ENCODE measurements around the gene PHC2.

The PHC2 gene

DNA sequence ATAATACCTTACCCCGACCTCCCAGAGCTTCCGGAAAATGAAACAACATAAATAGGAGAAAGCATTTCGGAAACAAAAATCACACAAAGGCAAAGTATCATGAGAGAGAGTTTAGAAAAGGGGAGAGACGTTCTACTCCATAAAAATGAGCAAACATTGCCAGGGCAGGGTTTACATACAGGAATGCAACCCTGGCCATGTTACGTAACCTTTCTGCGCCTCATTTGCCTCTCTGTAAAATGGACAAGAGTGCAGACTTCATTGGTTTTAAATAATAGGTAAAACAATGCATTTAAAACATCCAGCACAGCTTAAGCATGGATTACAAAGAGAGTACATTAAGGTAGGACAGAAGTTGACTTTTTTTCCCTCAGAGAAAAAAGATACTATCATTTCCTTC lies 45.6 kb downstream of the PHC2 start:
- Histone ChIP-seq H3K4me3 (ENCODE audit: low read length in 2 of 2) (no peak overlapping the region), H3K27ac (ENCODE audit: low read length) (no peak overlapping the region), H3K36me3 (ENCODE audit: control insufficient read depth in 2 of 2, insufficient read depth in 2 of 2, low read length in 2 of 2) (no peaks in the 10 kb centered on the region), H3K27me3 (ENCODE audit: control insufficient read depth in 1 of 2, insufficient read depth in 2 of 2, low read length in 2 of 2) (no peaks in the 10 kb centered on the region), H3K9ac (ENCODE audit: low read length in 2 of 2) (no peak overlapping the region), H3K9me3 (ENCODE audit: control insufficient read depth in 2 of 2, low read length in 2 of 2) (no peaks in the 10 kb centered on the region), H3K4me1 (ENCODE audit: control insufficient read depth, insufficient read depth, low read length) (peaks cover 24% of the 10 kb centered on the region)

DNA sequence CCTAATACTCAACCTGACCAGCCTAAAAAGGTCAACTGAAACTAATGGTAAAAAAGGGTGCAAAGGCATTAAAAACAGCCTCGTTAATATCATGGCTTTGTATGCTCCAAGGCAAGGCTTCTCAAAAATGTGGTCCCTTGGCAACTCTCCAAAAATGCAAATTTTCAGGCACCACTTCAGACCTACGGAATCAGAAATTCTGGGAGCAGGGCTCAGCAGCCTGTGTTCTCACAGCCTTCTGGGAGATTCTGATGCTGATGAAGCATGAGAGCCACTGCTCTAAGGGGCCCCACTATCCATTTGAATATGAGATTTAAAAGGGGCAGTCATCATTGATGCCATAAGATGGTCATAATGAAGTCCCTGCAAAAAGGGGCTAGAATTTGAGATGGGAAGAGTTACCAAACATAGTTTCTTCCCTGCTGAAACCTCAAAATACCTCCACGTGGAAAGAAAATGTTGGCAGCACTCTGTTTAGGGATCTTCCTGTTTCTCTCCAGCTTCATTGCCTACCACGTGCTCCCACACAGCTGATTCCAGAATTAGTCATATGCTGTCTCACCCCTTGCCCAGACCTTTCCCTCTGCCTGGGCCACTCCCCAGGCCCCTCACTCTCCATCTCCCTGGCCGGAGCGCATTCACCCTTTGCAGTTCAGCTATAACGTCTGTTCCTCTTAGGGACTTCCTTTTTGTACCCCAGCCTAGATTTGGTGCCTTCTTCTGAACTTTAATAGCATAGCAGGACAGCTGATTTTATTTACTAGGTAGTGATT lies 46.7 kb downstream of the PHC2 start:
- Histone ChIP-seq H3K9me3 (ENCODE audit: control insufficient read depth in 2 of 2, low read length in 2 of 2) (no peaks in the 10 kb centered on the region), H3K27ac (ENCODE audit: low read length) (no peak overlapping the region), H3K4me1 (ENCODE audit: control insufficient read depth, insufficient read depth, low read length) (peaks cover 14% of the 10 kb centered on the region), H3K4me3 (ENCODE audit: low read length in 2 of 2) (no peak overlapping the region), H3K27me3 (ENCODE audit: control insufficient read depth in 1 of 2, insufficient read depth in 2 of 2, low read length in 2 of 2) (no peaks in the 10 kb centered on the region), H3K9ac (ENCODE audit: low read length in 2 of 2) (no peak overlapping the region), H3K36me3 (ENCODE audit: control insufficient read depth in 2 of 2, insufficient read depth in 2 of 2, low read length in 2 of 2) (no peaks in the 10 kb centered on the region)

DNA sequence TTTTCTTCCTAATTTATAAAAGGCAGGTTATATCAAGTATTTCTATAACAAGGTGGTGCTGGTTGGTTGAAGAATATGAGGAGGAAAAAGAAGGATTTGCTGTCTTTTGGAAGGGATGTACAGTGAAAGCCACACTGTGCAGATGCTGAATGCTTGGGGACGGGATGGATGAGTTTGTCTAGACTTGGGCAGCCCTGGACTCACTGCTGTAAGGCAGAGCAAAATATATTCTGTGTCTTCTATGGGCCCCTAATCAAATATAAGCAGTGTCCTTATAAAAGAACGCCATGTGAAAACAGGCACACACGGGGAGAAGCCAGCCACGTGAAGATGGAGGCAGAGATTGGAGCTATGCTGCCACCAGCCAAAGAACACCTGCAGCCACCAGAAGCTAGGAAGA lies 47.4 kb downstream of the PHC2 start:
- no peaks in the 10 kb centered on the region for H3K27me3 ChIP-seq (ENCODE audit: control insufficient read depth in 1 of 2, insufficient read depth in 2 of 2, low read length in 2 of 2)
- H3K9ac ChIP-seq (ENCODE audit: low read length in 2 of 2) = no peak overlapping the region
- peaks cover 12% of the 10 kb centered on the region for H3K4me1 ChIP-seq (ENCODE audit: control insufficient read depth, insufficient read depth, low read length)
- H3K36me3 ChIP-seq (ENCODE audit: control insufficient read depth in 2 of 2, insufficient read depth in 2 of 2, low read length in 2 of 2) = no peaks in the 10 kb centered on the region
- no peak overlapping the region for H3K27ac ChIP-seq (ENCODE audit: low read length)
- H3K4me3 ChIP-seq (ENCODE audit: low read length in 2 of 2) = no peak overlapping the region
- no peaks in the 10 kb centered on the region for H3K9me3 ChIP-seq (ENCODE audit: control insufficient read depth in 2 of 2, low read length in 2 of 2)

DNA sequence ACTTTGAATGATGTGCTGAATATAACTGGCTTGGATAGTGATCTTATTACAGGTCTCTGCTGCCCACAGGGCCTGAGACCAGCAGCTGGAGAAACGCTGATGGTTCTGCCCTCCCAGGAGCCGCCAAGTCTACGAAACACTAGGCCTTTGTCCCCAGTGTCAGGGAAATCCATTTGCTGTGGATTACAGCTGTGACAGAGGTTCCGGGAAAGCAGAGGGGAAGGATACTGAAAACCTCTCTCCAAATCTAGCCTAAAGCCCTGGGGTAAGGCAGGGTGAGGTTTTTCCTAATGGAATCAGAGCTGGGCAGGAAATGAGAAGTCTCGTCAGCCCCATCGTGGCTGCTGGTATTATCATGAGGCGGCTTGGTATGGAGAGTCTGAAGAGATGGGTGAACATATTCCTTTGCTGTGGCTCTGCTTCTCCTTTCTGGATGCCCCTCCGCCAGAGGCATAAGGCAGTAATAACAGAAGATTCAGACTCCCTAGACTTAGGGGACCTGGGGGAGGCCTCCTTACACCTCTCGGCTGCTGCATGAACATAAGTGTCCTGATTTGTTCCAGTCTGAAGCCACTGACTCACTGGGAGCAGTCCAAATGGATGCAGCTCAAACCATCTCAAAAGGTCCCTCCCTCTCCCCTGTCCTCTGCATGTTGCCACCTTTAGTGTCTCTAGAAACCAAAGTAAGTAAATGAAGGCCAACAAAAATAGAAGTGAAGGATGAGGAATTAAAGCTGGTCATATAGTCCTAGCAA lies 48.1 kb downstream of the PHC2 start:
- H3K9ac ChIP-seq (ENCODE audit: low read length in 2 of 2) = no peak overlapping the region
- no peak overlapping the region for H3K4me3 ChIP-seq (ENCODE audit: low read length in 2 of 2)

DNA sequence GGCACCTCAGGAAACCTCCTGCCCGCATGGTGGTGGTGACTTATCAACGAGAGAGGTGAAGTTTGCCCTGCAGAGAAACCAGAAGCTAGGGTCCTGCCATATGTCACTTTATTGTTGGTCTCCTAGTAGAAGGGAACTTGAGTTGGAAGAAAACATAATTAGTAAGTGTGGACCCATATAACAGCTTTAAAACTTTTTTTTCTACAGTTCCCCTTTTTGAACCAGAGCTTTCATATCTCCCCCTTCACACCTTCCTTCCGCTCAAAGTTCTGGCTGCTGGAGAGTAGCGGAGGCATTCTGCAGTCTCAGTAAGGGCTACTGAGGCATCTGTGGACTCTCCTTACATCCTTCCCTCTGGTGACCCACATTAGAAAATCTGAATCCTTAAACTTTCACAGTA lies 48.9 kb downstream of the PHC2 start:
- H3K36me3 ChIP-seq (ENCODE audit: control insufficient read depth in 2 of 2, insufficient read depth in 2 of 2, low read length in 2 of 2) = no peaks in the 10 kb centered on the region
- no peak overlapping the region for H3K9ac ChIP-seq (ENCODE audit: low read length in 2 of 2)
- no peaks in the 10 kb centered on the region for H3K27me3 ChIP-seq (ENCODE audit: control insufficient read depth in 1 of 2, insufficient read depth in 2 of 2, low read length in 2 of 2)
- no peak overlapping the region for H3K27ac ChIP-seq (ENCODE audit: low read length)
- H3K4me1 ChIP-seq (ENCODE audit: control insufficient read depth, insufficient read depth, low read length) = peaks cover 12% of the 10 kb centered on the region
- H3K4me3 ChIP-seq (ENCODE audit: low read length in 2 of 2) = no peak overlapping the region
- H3K9me3 ChIP-seq (ENCODE audit: control insufficient read depth in 2 of 2, low read length in 2 of 2) = no peaks in the 10 kb centered on the region

More for the DNA sequence above, 48.1 kb downstream of the PHC2 start:
- Histone ChIP-seq H3K27ac (ENCODE audit: low read length) (no peak overlapping the region), H3K9me3 (ENCODE audit: control insufficient read depth in 2 of 2, low read length in 2 of 2) (no peaks in the 10 kb centered on the region), H3K27me3 (ENCODE audit: control insufficient read depth in 1 of 2, insufficient read depth in 2 of 2, low read length in 2 of 2) (no peaks in the 10 kb centered on the region), H3K36me3 (ENCODE audit: control insufficient read depth in 2 of 2, insufficient read depth in 2 of 2, low read length in 2 of 2) (no peaks in the 10 kb centered on the region), H3K4me1 (ENCODE audit: control insufficient read depth, insufficient read depth, low read length) (peaks cover 12% of the 10 kb centered on the region)

DNA sequence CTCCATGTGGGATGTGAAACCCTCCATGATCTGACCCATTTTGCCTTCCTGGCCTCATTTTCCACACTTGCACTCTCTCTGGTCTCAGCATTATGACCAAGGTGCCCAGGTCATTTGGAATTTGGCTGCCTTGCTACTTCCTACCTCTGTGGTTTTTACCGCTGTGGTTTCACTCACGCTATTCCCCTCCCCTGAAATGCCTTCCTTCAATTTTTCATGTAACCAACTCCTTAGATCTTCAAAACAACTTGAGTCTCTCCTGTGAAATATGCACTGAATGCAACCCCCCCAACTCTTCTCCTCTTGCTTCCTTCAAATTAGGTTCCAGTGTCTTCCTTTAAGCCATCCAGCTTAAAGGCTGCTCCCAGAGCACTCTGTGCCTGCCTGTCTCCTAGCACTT lies 50.1 kb downstream of the PHC2 start:
- Histone ChIP-seq H3K9ac (ENCODE audit: low read length in 2 of 2) (no peak overlapping the region), H3K27me3 (ENCODE audit: control insufficient read depth in 1 of 2, insufficient read depth in 2 of 2, low read length in 2 of 2) (no peaks in the 10 kb centered on the region), H3K4me3 (ENCODE audit: low read length in 2 of 2) (no peak overlapping the region), H3K9me3 (ENCODE audit: control insufficient read depth in 2 of 2, low read length in 2 of 2) (no peaks in the 10 kb centered on the region), H3K27ac (ENCODE audit: low read length) (no peak overlapping the region), H3K36me3 (ENCODE audit: control insufficient read depth in 2 of 2, insufficient read depth in 2 of 2, low read length in 2 of 2) (no peaks in the 10 kb centered on the region), H3K4me1 (ENCODE audit: control insufficient read depth, insufficient read depth, low read length) (peaks cover 12% of the 10 kb centered on the region)

DNA sequence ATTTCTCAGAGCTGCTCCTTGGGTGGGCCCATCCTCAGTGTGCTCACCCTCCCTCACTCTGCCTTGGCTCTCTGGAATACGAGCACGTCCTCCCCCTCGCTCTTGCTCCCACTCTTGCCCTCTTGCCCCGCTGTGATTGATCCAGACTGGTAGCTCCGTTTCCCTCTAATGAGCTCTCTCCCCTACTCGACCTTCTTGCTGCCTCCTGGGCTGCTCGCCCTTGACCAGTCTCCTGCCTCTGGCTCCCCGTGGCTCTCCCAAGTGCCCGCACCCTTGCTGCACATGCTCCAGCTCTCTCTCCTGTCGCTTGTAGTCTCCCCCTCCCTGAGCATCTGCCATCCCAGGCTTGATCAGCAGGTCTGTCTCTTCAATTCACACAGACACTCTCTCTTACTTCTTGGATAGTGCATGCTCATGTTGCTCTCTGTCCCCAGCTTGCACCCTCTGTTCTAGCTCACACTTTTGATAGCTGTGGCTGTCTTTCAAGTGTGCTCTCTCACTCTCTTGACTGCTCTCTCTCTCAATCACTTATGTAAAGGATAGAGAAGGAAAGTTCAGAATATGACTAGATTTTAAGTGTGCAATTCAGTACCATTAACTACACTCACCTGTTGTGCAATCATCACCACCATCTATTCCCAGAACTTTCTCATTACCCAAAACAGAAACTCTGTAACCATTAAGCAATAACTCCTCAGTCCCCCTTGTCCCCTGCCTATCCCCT lies 51.1 kb downstream of the PHC2 start:
- no peaks in the 10 kb centered on the region for H3K9me3 ChIP-seq (ENCODE audit: control insufficient read depth in 2 of 2, low read length in 2 of 2)
- H3K9ac ChIP-seq (ENCODE audit: low read length in 2 of 2) = no peak overlapping the region
- H3K4me1 ChIP-seq (ENCODE audit: control insufficient read depth, insufficient read depth, low read length) = peaks cover 19% of the 10 kb centered on the region

DNA sequence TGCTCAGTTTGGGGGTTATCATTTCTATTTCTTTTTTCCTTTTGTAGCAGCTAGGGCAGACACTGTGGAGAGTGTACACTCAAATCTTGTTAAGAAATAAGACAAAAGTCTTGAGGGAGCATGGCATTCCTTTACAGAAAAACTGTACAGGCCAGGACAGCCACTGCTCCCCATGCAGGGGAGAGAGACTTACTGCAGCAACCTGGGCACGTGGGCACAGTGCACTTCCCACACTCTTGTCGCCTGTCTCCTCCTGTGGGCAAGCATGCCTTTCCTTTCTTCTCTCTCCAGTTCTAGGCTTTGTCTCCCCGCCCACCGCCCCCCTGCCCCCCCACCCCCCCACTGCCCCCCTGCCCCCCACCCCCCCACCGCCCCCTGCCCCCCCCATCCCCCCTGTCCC lies 51.9 kb downstream of the PHC2 start:
- Histone ChIP-seq H3K27me3 (ENCODE audit: control insufficient read depth in 1 of 2, insufficient read depth in 2 of 2, low read length in 2 of 2) (no peaks in the 10 kb centered on the region), H3K9me3 (ENCODE audit: control insufficient read depth in 2 of 2, low read length in 2 of 2) (no peaks in the 10 kb centered on the region), H3K36me3 (ENCODE audit: control insufficient read depth in 2 of 2, insufficient read depth in 2 of 2, low read length in 2 of 2) (no peaks in the 10 kb centered on the region), H3K9ac (ENCODE audit: low read length in 2 of 2) (no peak overlapping the region), H3K4me3 (ENCODE audit: low read length in 2 of 2) (no peak overlapping the region), H3K4me1 (ENCODE audit: control insufficient read depth, insufficient read depth, low read length) (peaks cover 22% of the 10 kb centered on the region), H3K27ac (ENCODE audit: low read length) (no peak overlapping the region)

More for the DNA sequence above, 51.1 kb downstream of the PHC2 start:
- Histone ChIP-seq H3K27me3 (ENCODE audit: control insufficient read depth in 1 of 2, insufficient read depth in 2 of 2, low read length in 2 of 2) (no peaks in the 10 kb centered on the region), H3K4me3 (ENCODE audit: low read length in 2 of 2) (no peak overlapping the region), H3K36me3 (ENCODE audit: control insufficient read depth in 2 of 2, insufficient read depth in 2 of 2, low read length in 2 of 2) (no peaks in the 10 kb centered on the region), H3K27ac (ENCODE audit: low read length) (no peak overlapping the region)

DNA sequence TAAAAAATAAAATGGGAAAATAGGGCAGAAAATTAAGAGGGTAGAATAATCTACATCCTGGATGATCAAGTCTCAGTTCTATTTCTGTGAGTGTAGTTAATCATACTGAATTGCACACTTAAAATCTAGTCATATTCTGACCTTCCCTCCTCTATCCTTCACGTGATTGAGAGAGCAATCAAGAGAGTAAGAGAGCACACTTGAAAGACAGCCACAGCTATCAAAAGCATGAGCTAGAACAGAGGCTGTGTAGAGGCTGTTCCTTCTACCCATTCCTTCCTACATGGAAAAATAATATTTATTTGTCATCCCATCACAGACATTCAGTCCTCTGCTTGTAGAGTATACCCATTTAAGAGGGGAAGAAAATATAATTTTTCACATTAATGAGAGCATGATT lies 52.4 kb downstream of the PHC2 start:
- Histone ChIP-seq H3K27ac (ENCODE audit: low read length) (no peak overlapping the region), H3K9ac (ENCODE audit: low read length in 2 of 2) (no peak overlapping the region), H3K4me3 (ENCODE audit: low read length in 2 of 2) (no peak overlapping the region), H3K27me3 (ENCODE audit: control insufficient read depth in 1 of 2, insufficient read depth in 2 of 2, low read length in 2 of 2) (no peaks in the 10 kb centered on the region), H3K36me3 (ENCODE audit: control insufficient read depth in 2 of 2, insufficient read depth in 2 of 2, low read length in 2 of 2) (no peaks in the 10 kb centered on the region), H3K9me3 (ENCODE audit: control insufficient read depth in 2 of 2, low read length in 2 of 2) (no peaks in the 10 kb centered on the region), H3K4me1 (ENCODE audit: control insufficient read depth, insufficient read depth, low read length) (peaks cover 20% of the 10 kb centered on the region)

DNA sequence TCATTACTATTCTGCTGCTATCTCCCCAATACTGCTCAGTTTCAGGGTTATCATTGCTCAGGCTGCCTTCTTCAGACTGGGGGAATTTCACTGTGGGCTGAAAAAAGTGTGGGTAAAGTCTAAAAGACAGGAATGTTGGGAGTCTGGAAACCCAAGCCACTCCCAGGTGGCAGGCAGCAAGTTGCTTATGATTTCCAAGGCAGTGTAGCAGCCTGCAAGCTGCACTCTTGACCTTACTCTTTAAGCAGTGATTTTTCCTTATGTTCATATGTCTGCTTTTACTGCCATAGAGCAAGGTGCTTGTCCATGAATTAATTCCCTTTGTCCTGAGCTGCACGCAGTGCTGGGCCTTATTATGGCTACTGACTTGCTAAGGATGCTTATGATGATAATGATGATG lies 53.1 kb downstream of the PHC2 start:
- peaks cover 20% of the 10 kb centered on the region for H3K4me1 ChIP-seq (ENCODE audit: control insufficient read depth, insufficient read depth, low read length)
- no peaks in the 10 kb centered on the region for H3K36me3 ChIP-seq (ENCODE audit: control insufficient read depth in 2 of 2, insufficient read depth in 2 of 2, low read length in 2 of 2)
- H3K27ac ChIP-seq (ENCODE audit: low read length) = no peak overlapping the region
- no peak overlapping the region for H3K9ac ChIP-seq (ENCODE audit: low read length in 2 of 2)
- H3K27me3 ChIP-seq (ENCODE audit: control insufficient read depth in 1 of 2, insufficient read depth in 2 of 2, low read length in 2 of 2) = no peaks in the 10 kb centered on the region
- H3K4me3 ChIP-seq (ENCODE audit: low read length in 2 of 2) = no peak overlapping the region
- H3K9me3 ChIP-seq (ENCODE audit: control insufficient read depth in 2 of 2, low read length in 2 of 2) = no peaks in the 10 kb centered on the region

All from stomach smooth muscle (tissue), 2 donors.